Vagina (tissue), 2 donors: ENCODE data around the gene RAB24.

Experiments used
- POLR2A ChIP-seq, 2 donors: fragments of 450-650 bp; IDR thresholded peaks; one replicate each; pipeline ENCODE4 v1.6.1; 2017; ENCODE audit warnings: antibody characterized with exemption in 2 of 2, mild to moderate bottlenecking in 2 of 2, moderate library complexity in 2 of 2
- TF ChIP-seq, protein P1 (sequence below), 3 experiments: fragments of 450-650 bp in 2 of 3; fragments of 200-600 bp in 1 of 3; sonication (generic) in 1 of 3; IDR thresholded peaks; one replicate each; pipeline ENCODE4 v1.5.1; 2017 to 2019; ENCODE audit warnings: antibody characterized with exemption in 3 of 3, mild to moderate bottlenecking in 2 of 3, moderate library complexity in 2 of 3

DNA sequence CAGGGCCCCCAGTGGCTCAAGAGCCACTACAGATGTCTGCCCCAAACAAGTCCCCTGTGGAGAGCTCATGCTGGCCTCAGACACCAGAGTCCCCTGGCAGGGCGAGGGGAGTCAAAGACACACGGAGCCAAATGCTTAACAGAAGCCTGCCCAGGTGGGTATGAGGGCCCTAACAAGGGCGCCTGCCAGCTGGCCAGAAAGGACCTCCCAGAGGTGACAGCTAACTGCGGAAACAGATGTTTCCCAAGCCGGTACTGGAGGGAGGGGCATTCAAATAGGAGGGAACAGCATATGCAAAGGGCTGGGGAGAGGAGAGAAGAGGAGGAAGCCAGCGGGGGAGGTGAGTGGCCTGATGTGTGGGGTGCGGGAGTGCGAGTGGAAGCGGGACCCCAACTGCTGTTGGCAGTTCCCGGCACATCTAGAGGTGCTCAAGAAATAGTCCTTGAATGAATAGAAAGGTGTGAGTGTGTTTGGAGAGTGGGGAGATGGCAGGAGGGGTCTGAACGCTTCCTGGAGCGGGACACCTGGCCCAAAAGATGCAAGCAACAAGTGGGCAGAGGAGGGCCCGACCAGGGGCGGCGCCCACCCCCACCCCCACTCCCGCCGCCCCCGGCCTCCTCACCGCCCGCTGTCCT, 7.4 kb upstream of the RAB24 start:
- TF ChIP-seq POLR2A (IDR thresholded peaks at IDR 0.05) = no peak
- TF ChIP-seq, protein P1, sequence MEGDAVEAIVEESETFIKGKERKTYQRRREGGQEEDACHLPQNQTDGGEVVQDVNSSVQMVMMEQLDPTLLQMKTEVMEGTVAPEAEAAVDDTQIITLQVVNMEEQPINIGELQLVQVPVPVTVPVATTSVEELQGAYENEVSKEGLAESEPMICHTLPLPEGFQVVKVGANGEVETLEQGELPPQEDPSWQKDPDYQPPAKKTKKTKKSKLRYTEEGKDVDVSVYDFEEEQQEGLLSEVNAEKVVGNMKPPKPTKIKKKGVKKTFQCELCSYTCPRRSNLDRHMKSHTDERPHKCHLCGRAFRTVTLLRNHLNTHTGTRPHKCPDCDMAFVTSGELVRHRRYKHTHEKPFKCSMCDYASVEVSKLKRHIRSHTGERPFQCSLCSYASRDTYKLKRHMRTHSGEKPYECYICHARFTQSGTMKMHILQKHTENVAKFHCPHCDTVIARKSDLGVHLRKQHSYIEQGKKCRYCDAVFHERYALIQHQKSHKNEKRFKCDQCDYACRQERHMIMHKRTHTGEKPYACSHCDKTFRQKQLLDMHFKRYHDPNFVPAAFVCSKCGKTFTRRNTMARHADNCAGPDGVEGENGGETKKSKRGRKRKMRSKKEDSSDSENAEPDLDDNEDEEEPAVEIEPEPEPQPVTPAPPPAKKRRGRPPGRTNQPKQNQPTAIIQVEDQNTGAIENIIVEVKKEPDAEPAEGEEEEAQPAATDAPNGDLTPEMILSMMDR (IDR thresholded peaks at IDR 0.05) = no peak
